ENCODE results near the gene NFATC2. TPM values are rescaled to one million over a fixed set of nuclear protein-coding genes. Genes with fewer than 3 reads are reported as not detected.

NFATC2 gene
- total RNA-seq, 1 experiment from 2014 or later, result 5.0 TPM

- Histone ChIP-seq H3K36me3 (ENCODE audit: control insufficient read depth in 1 of 2, insufficient read depth in 2 of 2, low read length in 2 of 2) (no peaks in the 10 kb centered on the region), H3K9ac (ENCODE audit: low read length) (no peak overlapping the region), H3K79me2 (ENCODE audit: insufficient read depth, low read length) (no peaks in the 10 kb centered on the region), H3K27me3 (ENCODE audit: insufficient read depth, low read length) (no peaks in the 10 kb centered on the region), H3K9me3 (ENCODE audit: control insufficient read depth in 1 of 2, insufficient read depth in 1 of 2, low read depth in 1 of 2, low read length in 2 of 2) (no peaks in the 10 kb centered on the region), H3K27ac (ENCODE audit: low read depth, low read length) (no peak overlapping the region), H3K4me1 (ENCODE audit: control insufficient read depth in 1 of 2, insufficient read depth in 2 of 2, low read length in 2 of 2) (peaks cover 15% of the 10 kb centered on the region in 2 experiments), H2AFZ (ENCODE audit: low read depth, low read length, poor library complexity, severe bottlenecking) (no peak overlapping the region), H3K9me2 (ENCODE audit: insufficient read depth) (no peaks in the 10 kb centered on the region), H3K4me2 (ENCODE audit: low read length) (no peak overlapping the region), H3K4me3 (replicated peaks in 1 of 2; ENCODE audit: low read depth in 1 of 2, low read length in 2 of 2) (no peak overlapping the region), H4K20me1 (ENCODE audit: insufficient read depth) (no peaks in the 10 kb centered on the region)
- ChIA-PET CTCF (no interaction called here), RAD21 (ENCODE audit: low non-redundant PET in 1 of 2, low total read pairs in 2 of 2, uncharacterized antibody in 2 of 2, unreplicated experiment in 2 of 2) (no interaction called here), POLR2A (no interaction called here)
- no TSS peak for BruUV-seq (replicated peaks)
- no peak for ATAC-seq
- TF ChIP-seq CEBPB (IDR thresholded peaks at IDR 0.05; ENCODE audit: low read depth) (no peak), EZH2phosphoT487 (IDR thresholded peaks at IDR 0.05; ENCODE audit: borderline replicate concordance) (no peak), FOSL1 (IDR thresholded peaks at IDR 0.05; ENCODE audit: low read depth) (no peak), SIN3A (IDR thresholded peaks at IDR 0.05; ENCODE audit: low read depth) (no peak), RAD21 (IDR thresholded peaks at IDR 0.05; ENCODE audit: low read depth) (no peak), CBX3 (IDR thresholded peaks at IDR 0.05; ENCODE audit: low read depth) (no peak), TCF7L2 (IDR thresholded peaks at IDR 0.05; ENCODE audit: borderline replicate concordance, extremely low read depth, insufficient read depth, insufficient read length) (no peak), MAX (IDR thresholded peaks at IDR 0.05) (no peak), SRF (IDR thresholded peaks at IDR 0.05; ENCODE audit: low read depth) (no peak), POLR2AphosphoS5 (IDR thresholded peaks at IDR 0.05; ENCODE audit: low read depth, low read length) (no peak), YY1 (IDR thresholded peaks at IDR 0.05; ENCODE audit: extremely low read depth, insufficient replicate concordance, low read depth, low read length) (no peak), ELF1 (IDR thresholded peaks at IDR 0.05; ENCODE audit: borderline replicate concordance, low read depth) (no peak), ZFX (IDR thresholded peaks at IDR 0.05) (no peak), ZNF274 (IDR thresholded peaks at IDR 0.05; ENCODE audit: low read depth, low read length) (no peak), POLR2A (IDR thresholded peaks at IDR 0.05; ENCODE audit: borderline replicate concordance, extremely low read depth, insufficient read depth, insufficient read length) (no peak), JUND (IDR thresholded peaks at IDR 0.05) (no peak), EGR1 (IDR thresholded peaks at IDR 0.05; ENCODE audit: low read depth) (no peak), SP1 (IDR thresholded peaks at IDR 0.05; ENCODE audit: low read depth) (no peak), REST (IDR thresholded peaks at IDR 0.05; ENCODE audit: low read depth) (no peak)
- TF ChIP-seq, protein P1, sequence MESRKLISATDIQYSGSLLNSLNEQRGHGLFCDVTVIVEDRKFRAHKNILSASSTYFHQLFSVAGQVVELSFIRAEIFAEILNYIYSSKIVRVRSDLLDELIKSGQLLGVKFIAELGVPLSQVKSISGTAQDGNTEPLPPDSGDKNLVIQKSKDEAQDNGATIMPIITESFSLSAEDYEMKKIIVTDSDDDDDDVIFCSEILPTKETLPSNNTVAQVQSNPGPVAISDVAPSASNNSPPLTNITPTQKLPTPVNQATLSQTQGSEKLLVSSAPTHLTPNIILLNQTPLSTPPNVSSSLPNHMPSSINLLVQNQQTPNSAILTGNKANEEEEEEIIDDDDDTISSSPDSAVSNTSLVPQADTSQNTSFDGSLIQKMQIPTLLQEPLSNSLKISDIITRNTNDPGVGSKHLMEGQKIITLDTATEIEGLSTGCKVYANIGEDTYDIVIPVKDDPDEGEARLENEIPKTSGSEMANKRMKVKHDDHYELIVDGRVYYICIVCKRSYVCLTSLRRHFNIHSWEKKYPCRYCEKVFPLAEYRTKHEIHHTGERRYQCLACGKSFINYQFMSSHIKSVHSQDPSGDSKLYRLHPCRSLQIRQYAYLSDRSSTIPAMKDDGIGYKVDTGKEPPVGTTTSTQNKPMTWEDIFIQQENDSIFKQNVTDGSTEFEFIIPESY (IDR thresholded peaks at IDR 0.05; ENCODE audit: extremely low read depth, insufficient replicate concordance, low read length), result no peak
- intact Hi-C loops (cut with micrococcal nuclease), result no loop called here
- no peak for DNase-seq (ENCODE audit: low read depth, low spot score)
Measured at GRCh38 chr20:51493346-51493791, 49.1 kb downstream of the NFATC2 start.

Data from HCT116 (cell line).